ENCODE measurements around the gene PLEKHF1. TPM values are rescaled to one million over a fixed set of nuclear protein-coding genes. Genes with fewer than 3 reads are reported as not detected.

PLEKHF1 gene
- total RNA-seq, 4 donors from 2014 or later, result 28.6 to 49.1 (median 38.8) TPM

DNA sequence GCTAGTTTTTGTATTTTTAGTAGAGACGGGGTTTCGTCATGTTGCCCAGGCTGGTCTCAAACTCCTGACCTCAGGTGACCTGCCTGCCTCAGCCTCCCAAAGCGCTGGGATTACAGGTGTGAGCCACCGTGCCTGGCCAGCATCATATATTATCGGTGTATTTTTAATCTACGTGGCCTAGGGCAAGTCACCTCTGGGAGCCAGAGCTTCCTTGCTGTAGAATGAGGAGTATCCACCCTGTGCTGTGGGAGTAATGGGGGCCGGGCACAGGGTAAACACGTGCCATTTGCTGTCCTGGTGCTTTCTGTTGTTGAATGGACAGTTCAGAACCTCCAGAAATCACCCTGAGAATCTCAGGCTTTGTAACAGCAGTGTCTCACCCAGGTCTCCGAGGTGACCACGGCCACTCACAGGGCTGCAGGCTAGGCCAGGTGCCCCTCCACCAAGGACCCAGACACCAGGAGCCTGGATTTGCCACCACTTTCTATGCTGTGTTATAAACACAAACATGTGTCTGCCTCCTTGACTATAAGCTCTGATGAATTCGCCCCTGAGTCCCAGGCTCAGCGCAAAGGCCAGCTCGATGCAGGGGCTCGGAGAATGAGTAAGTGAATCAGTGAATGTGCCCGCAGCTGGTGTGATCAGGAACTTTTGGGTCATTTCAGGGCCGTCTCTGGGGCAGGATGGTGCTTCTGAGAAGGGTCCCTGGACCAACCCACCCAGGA, 36.4 kb upstream of the PLEKHF1 start:
- Histone ChIP-seq H3K27ac (no peak overlapping the region), H3K4me3 (no peak overlapping the region), H3K9me3 (peaks cover 0 to under 1% (median 0%) of the 10 kb centered on the region in 3 donors), H3K4me1 (no peaks in the 10 kb centered on the region), H3K27me3 (no peaks in the 10 kb centered on the region), H3K36me3 (no peaks in the 10 kb centered on the region)
- WGBS, 2 donors (ENCODE audit: low coverage in 1 of 2), result 87 to 88% methylated on average over 5 to 8 of the region's 16 CpGs
- no peak for ATAC-seq
- TF ChIP-seq, protein P1, sequence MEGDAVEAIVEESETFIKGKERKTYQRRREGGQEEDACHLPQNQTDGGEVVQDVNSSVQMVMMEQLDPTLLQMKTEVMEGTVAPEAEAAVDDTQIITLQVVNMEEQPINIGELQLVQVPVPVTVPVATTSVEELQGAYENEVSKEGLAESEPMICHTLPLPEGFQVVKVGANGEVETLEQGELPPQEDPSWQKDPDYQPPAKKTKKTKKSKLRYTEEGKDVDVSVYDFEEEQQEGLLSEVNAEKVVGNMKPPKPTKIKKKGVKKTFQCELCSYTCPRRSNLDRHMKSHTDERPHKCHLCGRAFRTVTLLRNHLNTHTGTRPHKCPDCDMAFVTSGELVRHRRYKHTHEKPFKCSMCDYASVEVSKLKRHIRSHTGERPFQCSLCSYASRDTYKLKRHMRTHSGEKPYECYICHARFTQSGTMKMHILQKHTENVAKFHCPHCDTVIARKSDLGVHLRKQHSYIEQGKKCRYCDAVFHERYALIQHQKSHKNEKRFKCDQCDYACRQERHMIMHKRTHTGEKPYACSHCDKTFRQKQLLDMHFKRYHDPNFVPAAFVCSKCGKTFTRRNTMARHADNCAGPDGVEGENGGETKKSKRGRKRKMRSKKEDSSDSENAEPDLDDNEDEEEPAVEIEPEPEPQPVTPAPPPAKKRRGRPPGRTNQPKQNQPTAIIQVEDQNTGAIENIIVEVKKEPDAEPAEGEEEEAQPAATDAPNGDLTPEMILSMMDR (IDR thresholded peaks at IDR 0.05), result no peak
- TF ChIP-seq EP300 (IDR thresholded peaks at IDR 0.05) (no peak), POLR2AphosphoS5 (IDR thresholded peaks at IDR 0.05) (no peak), POLR2A (IDR thresholded peaks at IDR 0.05) (no peak)

DNA sequence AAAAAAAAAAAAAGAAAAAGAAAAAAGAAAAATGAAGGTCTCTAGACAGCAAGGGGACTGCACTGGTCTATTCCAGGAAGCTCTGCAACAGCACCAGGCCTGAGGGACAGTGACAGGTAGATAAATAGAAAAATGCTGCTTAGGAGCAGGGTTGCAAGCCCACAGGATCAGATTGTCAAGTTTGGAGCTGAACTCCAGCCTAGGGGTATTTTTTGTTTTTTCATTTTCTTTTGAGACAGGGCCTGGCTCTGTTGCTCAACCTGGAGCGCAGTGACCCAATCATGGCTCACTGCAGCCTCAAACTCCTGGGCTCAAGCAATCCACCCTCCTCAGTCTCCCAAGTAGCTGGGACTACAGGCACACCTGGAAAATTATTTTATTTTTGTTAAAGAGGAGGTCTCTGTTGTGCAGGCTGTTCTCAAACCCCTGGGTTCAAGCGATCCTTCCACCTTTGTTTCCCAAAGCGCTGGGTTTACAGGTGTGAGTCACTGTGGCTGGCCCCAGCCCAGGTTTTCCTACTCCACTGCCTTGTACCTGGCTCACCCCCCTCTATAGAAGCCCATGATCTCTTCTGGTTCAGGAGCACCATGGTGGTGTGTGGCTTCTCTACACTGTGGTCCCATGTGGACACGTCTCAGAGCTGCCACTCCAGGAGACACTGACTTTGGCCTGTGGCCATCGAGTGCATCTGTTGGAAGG, 35.3 kb upstream of the PLEKHF1 start:
- Histone ChIP-seq H3K27me3 (no peaks in the 10 kb centered on the region), H3K27ac (no peak overlapping the region), H3K4me1 (no peaks in the 10 kb centered on the region), H3K36me3 (no peaks in the 10 kb centered on the region), H3K9me3 (peaks cover 0 to 4% (median 0%) of the 10 kb centered on the region in 3 donors), H3K4me3 (no peak overlapping the region)
- TF ChIP-seq, protein P1 (IDR thresholded peaks at IDR 0.05), result no peak
- TF ChIP-seq POLR2A (IDR thresholded peaks at IDR 0.05), result no peak
- no peak for TF ChIP-seq EP300 (IDR thresholded peaks at IDR 0.05)
- no peak for TF ChIP-seq POLR2AphosphoS5 (IDR thresholded peaks at IDR 0.05)
- no peak for ATAC-seq
- WGBS, 2 donors (ENCODE audit: low coverage in 1 of 2), result 80% methylated on average over 5 of the region's 5 CpGs; no CpG with 5 or more reads in 1 of the 2 donors

DNA sequence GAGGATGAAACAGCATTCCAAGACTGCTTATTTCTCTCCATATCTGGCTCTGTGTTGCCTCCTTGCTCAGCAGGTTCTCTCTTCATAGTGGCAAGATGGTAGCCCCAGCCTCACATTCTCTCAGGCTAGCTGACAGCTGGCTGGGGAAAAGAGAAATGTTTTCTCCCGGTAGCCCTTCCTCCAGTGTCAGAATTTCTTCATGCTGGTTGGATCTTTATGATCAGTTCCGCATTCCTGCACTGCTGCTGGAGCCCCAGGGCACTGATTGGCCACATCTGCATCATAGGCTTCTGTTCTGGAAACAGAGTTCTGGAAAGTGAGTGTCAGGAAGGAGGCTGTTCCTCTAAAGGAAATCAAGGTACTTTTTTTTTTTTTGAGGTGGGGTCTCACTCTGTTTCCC, 34.6 kb upstream of the PLEKHF1 start:
- Histone ChIP-seq H3K4me3 (no peak overlapping the region), H3K9me3 (peaks cover 0 to 4% (median 0%) of the 10 kb centered on the region in 3 donors), H3K4me1 (no peaks in the 10 kb centered on the region), H3K27me3 (no peaks in the 10 kb centered on the region), H3K36me3 (no peaks in the 10 kb centered on the region), H3K27ac (no peak overlapping the region)
- ATAC-seq, result no peak
- no peak for TF ChIP-seq POLR2A (IDR thresholded peaks at IDR 0.05)
- TF ChIP-seq, protein P1 (IDR thresholded peaks at IDR 0.05), result no peak
- TF ChIP-seq POLR2AphosphoS5 (IDR thresholded peaks at IDR 0.05), result no peak
- TF ChIP-seq EP300 (IDR thresholded peaks at IDR 0.05), result no peak
- WGBS, 2 donors (ENCODE audit: low coverage in 1 of 2), result 37% methylated on average over 2 of the region's 2 CpGs; no CpG with 5 or more reads in 1 of the 2 donors

DNA sequence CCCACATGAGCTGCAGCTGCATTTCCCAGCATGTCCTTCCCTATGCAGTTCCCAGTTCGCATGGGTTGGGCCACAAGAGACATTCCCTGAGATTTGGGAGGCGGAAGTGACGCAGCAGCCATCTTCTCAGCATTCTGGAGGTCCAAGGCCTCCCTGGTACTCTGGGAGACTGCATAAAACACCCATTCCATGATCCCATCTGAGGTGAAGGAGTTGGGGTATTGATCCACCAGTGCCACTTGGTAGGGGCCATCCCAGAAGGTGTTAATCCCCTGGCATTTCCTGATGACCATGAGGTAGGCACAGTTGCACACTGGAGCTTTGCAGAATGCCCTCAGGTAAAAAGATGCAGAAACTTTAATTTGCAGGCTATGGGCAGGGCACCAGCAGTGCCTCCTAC, 33.8 kb upstream of the PLEKHF1 start:
- H3K27ac ChIP-seq, result no peak overlapping the region
- H3K36me3 ChIP-seq, result no peaks in the 10 kb centered on the region
- no peak overlapping the region for H3K4me3 ChIP-seq
- 93% methylated on average over 3 of the region's 3 CpGs; no CpG with 5 or more reads in 1 of the 2 donors for WGBS, 2 donors (ENCODE audit: low coverage in 1 of 2)
- H3K9me3 ChIP-seq, result peaks cover 0 to 4% (median 0%) of the 10 kb centered on the region in 3 donors
- no peak for ATAC-seq
- H3K4me1 ChIP-seq, result no peaks in the 10 kb centered on the region
- TF ChIP-seq POLR2AphosphoS5 (IDR thresholded peaks at IDR 0.05) (no peak), EP300 (IDR thresholded peaks at IDR 0.05) (no peak), POLR2A (IDR thresholded peaks at IDR 0.05) (no peak)
- H3K27me3 ChIP-seq, result no peaks in the 10 kb centered on the region

GRCh38 chr19:29634002-29634401, 31.3 kb upstream of the PLEKHF1 start:
- no peaks in the 10 kb centered on the region for H3K4me1 ChIP-seq
- WGBS, 2 donors (ENCODE audit: low coverage in 1 of 2), result 61 to 71% methylated on average over 1 to 2 of the region's 2 CpGs
- peaks cover 0 to 4% (median 0%) of the 10 kb centered on the region in 3 donors for H3K9me3 ChIP-seq
- ATAC-seq, result no peak
- H3K4me3 ChIP-seq, result no peak overlapping the region
- no peaks in the 10 kb centered on the region for H3K27me3 ChIP-seq
- no peak overlapping the region for H3K27ac ChIP-seq
- TF ChIP-seq, protein P1 (IDR thresholded peaks at IDR 0.05), result no peak
- TF ChIP-seq POLR2A (IDR thresholded peaks at IDR 0.05) (no peak), POLR2AphosphoS5 (IDR thresholded peaks at IDR 0.05) (no peak), EP300 (IDR thresholded peaks at IDR 0.05) (no peak)
- no peaks in the 10 kb centered on the region for H3K36me3 ChIP-seq

All from gastroesophageal sphincter (tissue), 4 donors.